ENCODE data around the gene TRAPPC13.

TRAPPC13 gene

GRCh38 chr5:65663804-65664521 is 39.1 kb downstream of the TRAPPC13 start:
- no peak overlapping the region for H3K4me3 ChIP-seq (ENCODE audit: insufficient read depth, low read length, poor library complexity, severe bottlenecking)
- no peak overlapping the region for H3K4me2 ChIP-seq (ENCODE audit: low read depth, low read length, poor library complexity, severe bottlenecking)
- 0 out of 2 replicates have a peak, but pooled peaks cover 4% of the 10 kb centered on the region for H3F3A ChIP-seq (ENCODE audit: insufficient read depth)
- no peaks in the 10 kb centered on the region for H3K9me2 ChIP-seq (replicated peaks; ENCODE audit: insufficient read depth, low read length)
- H3K79me2 ChIP-seq (ENCODE audit: insufficient read depth, low read length) = no peaks in the 10 kb centered on the region
- no peak for TF ChIP-seq CTCF (IDR thresholded peaks at IDR 0.05; ENCODE audit: insufficient read depth, low read length, poor library complexity, severe bottlenecking)
- TF ChIP-seq EZH2phosphoT487 (conservative IDR thresholded peaks at IDR 0.05; ENCODE audit: low read length) = no peak
- H3K27ac ChIP-seq (ENCODE audit: low read depth, low read length) = no peak overlapping the region
- H4K20me1 ChIP-seq (ENCODE audit: low read depth, low read length) = no peaks in the 10 kb centered on the region
- H3K9ac ChIP-seq (ENCODE audit: low read length) = no peak overlapping the region
- no peaks in the 10 kb centered on the region for H3K27me3 ChIP-seq (ENCODE audit: low read length)
- no peak overlapping the region for H2AFZ ChIP-seq (ENCODE audit: low read depth, low read length, severe bottlenecking)
- H3K36me3 ChIP-seq (ENCODE audit: low read length) = peaks cover 11% of the 10 kb centered on the region; the same call in 1 of the 2 replicates
- H3K9me3 ChIP-seq (ENCODE audit: insufficient read depth, low read length) = no peaks in the 10 kb centered on the region

GRCh38 chr5:65668696-65669095 is 43.9 kb downstream of the TRAPPC13 start:
- no peak overlapping the region for H3K4me3 ChIP-seq (ENCODE audit: insufficient read depth, low read length, poor library complexity, severe bottlenecking)
- H3F3A ChIP-seq (ENCODE audit: insufficient read depth) = peaks cover 11% of the 10 kb centered on the region; the same call in 1 of the 2 replicates
- H2AFZ ChIP-seq (ENCODE audit: low read depth, low read length, severe bottlenecking) = no peak overlapping the region
- TF ChIP-seq EZH2phosphoT487 (conservative IDR thresholded peaks at IDR 0.05; ENCODE audit: low read length) (no peak), CTCF (IDR thresholded peaks at IDR 0.05; ENCODE audit: insufficient read depth, low read length, poor library complexity, severe bottlenecking) (no peak)
- no peaks in the 10 kb centered on the region for H4K20me1 ChIP-seq (ENCODE audit: low read depth, low read length)
- no peak overlapping the region for H3K9ac ChIP-seq (ENCODE audit: low read length)
- no peaks in the 10 kb centered on the region for H3K27me3 ChIP-seq (ENCODE audit: low read length)
- H3K9me3 ChIP-seq (ENCODE audit: insufficient read depth, low read length) = no peaks in the 10 kb centered on the region
- H3K36me3 ChIP-seq (ENCODE audit: low read length) = peaks cover 11% of the 10 kb centered on the region; the same call in 1 of the 2 replicates
- H3K9me2 ChIP-seq (replicated peaks; ENCODE audit: insufficient read depth, low read length) = no peaks in the 10 kb centered on the region
- no peak overlapping the region for H3K27ac ChIP-seq (ENCODE audit: low read depth, low read length)
- no peaks in the 10 kb centered on the region for H3K79me2 ChIP-seq (ENCODE audit: insufficient read depth, low read length)
- no peak overlapping the region for H3K4me2 ChIP-seq (ENCODE audit: low read depth, low read length, poor library complexity, severe bottlenecking)

- Histone ChIP-seq H3K27ac (ENCODE audit: low read depth, low read length) (no peak overlapping the region), H2AFZ (ENCODE audit: low read depth, low read length, severe bottlenecking) (no peak overlapping the region), H3K4me2 (ENCODE audit: low read depth, low read length, poor library complexity, severe bottlenecking) (no peak overlapping the region)
Observed at GRCh38 chr5:65672796-65673195, 48.0 kb downstream of the TRAPPC13 start.

More at GRCh38 chr5:65672796-65673195, 48.0 kb downstream of the TRAPPC13 start:
- Histone ChIP-seq H3K4me3 (ENCODE audit: insufficient read depth, low read length, poor library complexity, severe bottlenecking) (no peak overlapping the region), H3K9ac (ENCODE audit: low read length) (no peak overlapping the region), H3K36me3 (ENCODE audit: low read length) (no peaks in the 10 kb centered on the region), H3K9me3 (ENCODE audit: insufficient read depth, low read length) (no peaks in the 10 kb centered on the region), H3F3A (ENCODE audit: insufficient read depth) (peaks cover 8% of the 10 kb centered on the region; the same call in 1 of the 2 replicates), H3K27me3 (ENCODE audit: low read length) (no peaks in the 10 kb centered on the region), H3K9me2 (replicated peaks; ENCODE audit: insufficient read depth, low read length) (no peaks in the 10 kb centered on the region), H4K20me1 (ENCODE audit: low read depth, low read length) (no peaks in the 10 kb centered on the region), H3K79me2 (ENCODE audit: insufficient read depth, low read length) (no peaks in the 10 kb centered on the region)
- TF ChIP-seq EZH2phosphoT487 (conservative IDR thresholded peaks at IDR 0.05; ENCODE audit: low read length) (no peak), CTCF (IDR thresholded peaks at IDR 0.05; ENCODE audit: insufficient read depth, low read length, poor library complexity, severe bottlenecking) (no peak)
